SJSA1 (cell line): Measurements from ENCODE around the gene POLG2. TPM values are rescaled to one million over a fixed set of nuclear protein-coding genes. Genes with fewer than 3 reads are reported as not detected.
"Not testable (repeated sequence)": the region's sequence is repeated elsewhere in the genome, so short reads cannot be mapped to it uniquely, and the experiment has no call there.

Experiments used
- DNase-seq, 2 experiments: peaks; one replicate each; pipeline ENCODE4 v3.0.0-alpha.2; 2015 to 2020; ENCODE audit warnings: low spot score in 2 of 2, low read depth in 1 of 2
- H3K27ac ChIP-seq: fragments of 250-450 bp; sonication (Bioruptor Pico); 2 replicates; pipeline ENCODE4 v1.5.1; 2020; ENCODE audit warnings: mild to moderate bottlenecking, moderate library complexity
- H3K27me3 ChIP-seq: fragments of 250-450 bp; sonication (Bioruptor Pico); replicated peaks from 2 replicates; pipeline ENCODE4 v1.5.1; 2020; ENCODE audit warnings: mild to moderate bottlenecking, moderate library complexity
- H3K36me3 ChIP-seq: fragments of 250-450 bp; sonication (Bioruptor Pico); 2 replicates; pipeline ENCODE4 v1.5.1; 2020; ENCODE audit warnings: mild to moderate bottlenecking
- H3K4me1 ChIP-seq: fragments of 250-450 bp; sonication (Bioruptor Pico); replicated peaks from 2 replicates; pipeline ENCODE4 v1.6.1; 2021; ENCODE audit warnings: mild to moderate bottlenecking
- H3K4me3 ChIP-seq: fragments of 250-450 bp; sonication (Bioruptor Pico); 2 replicates; pipeline ENCODE4 v1.5.1; 2020; ENCODE audit warnings: mild to moderate bottlenecking
- H3K9me3 ChIP-seq: fragments of 250-450 bp; sonication (Bioruptor Pico); replicated peaks from 2 replicates; pipeline ENCODE4 v1.5.1; 2020; ENCODE audit warnings: mild to moderate bottlenecking
- total RNA-seq: library from RNA; depleted of rRNA; stranded (reverse); fragments of >200 nt; shearing (Covaris generic); gene quantifications from 2 replicates; pipeline ENCODE4 v1.2.3, GENCODE V29; 2014

The POLG2 gene
- total RNA-seq, 1 experiment from 2014 or later = 7.5 TPM

DNA sequence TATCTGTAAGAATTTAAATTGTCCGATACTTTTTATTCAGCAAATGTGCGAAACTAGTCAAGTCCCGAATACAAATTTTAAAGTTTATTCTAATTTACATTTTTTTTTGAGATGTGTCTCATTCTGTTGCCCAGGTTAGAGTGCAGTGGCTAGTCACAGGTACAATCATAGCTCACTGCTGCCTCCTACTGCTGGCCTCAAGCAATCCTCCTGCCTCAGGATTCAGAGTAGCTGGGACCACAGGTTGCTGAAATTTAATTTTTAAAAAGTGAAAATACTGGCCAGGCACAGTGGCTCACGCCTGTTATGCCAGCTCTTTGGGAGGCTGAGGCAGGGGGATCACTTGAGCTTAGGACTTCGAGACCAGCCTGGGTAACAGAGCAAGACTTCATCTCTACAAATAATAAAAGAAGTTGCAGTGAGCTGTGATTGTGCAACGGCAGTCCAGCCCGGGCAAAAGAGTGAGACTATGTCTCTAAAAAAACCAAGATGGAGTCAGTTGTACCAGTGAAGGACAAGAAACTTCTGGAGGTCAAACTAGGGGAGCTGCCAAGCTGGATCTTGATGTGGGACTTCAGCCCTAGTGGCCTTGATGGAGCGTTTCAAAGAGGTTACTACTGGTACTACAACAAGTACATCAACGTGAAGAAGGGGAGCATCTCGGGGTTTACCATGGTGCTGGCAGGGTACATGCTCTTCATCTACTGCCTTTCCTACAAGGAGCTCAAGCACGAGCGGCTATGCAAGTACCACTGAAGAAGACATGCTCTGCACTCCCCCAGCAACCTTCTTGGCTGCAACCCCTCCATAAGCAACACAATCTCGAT, 5.6 kb downstream of the POLG2 start:
- Histone ChIP-seq H3K27ac (no peak overlapping the region), H3K27me3 (no peaks in the 10 kb centered on the region), H3K9me3 (no peaks in the 10 kb centered on the region), H3K4me3 (no peak overlapping the region), H3K4me1 (peaks cover 7% of the 10 kb centered on the region; the same call in 1 of the 2 replicates), H3K36me3 (peaks cover 29% of the 10 kb centered on the region)
- DNase-seq = peak in 1 of 2 experiments; percentile 18

DNA sequence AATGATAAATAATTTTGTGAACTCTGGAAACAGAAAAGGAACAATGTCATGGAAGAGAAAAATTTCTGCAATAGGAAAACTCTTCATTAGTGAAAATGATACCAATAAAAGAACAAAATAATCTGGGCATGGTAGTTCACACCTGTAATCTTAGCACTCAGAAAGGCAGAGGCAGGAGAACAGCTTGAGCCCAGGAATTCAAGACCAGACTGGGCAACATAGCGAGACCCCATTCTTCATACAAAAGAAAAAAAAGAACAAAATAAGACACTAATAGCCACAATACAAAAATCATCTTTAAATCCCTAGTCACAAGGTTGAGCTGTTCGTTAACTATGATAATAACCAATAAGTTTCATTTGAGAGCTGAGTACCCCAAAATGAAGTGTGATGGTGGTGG, 8.6 kb downstream of the POLG2 start:
- Histone ChIP-seq H3K9me3 (no peaks in the 10 kb centered on the region), H3K4me3 (no peak overlapping the region), H3K27me3 (no peaks in the 10 kb centered on the region), H3K27ac (no peak overlapping the region), H3K36me3 (peaks cover 41% of the 10 kb centered on the region), H3K4me1 (no peaks in the 10 kb centered on the region)
- DNase-seq = no peak

DNA sequence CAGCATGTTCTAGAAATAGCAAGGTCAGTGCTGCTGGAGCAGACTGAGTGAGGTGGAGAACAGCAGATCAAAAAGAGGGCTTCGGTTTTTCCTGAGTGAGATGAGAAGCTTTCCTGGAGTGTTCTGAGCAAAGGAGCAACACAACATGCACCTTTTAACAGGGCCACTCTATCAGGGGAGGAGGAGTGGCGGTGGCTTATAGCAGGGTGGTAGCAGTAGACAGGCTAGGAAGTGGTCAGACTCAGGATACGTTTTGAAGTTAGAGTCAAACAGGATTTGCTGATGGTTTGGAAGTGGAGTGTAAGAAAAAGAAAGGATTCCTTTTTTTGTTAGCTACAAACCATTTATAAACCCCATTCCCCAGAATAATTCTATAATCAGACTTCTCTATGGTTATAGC, 12.5 kb downstream of the POLG2 start:
- Histone ChIP-seq H3K27me3 (no peaks in the 10 kb centered on the region), H3K27ac (no peak overlapping the region), H3K4me3 (no peak overlapping the region), H3K36me3 (peaks cover 32% of the 10 kb centered on the region), H3K4me1 (no peaks in the 10 kb centered on the region), H3K9me3 (no peaks in the 10 kb centered on the region)
- no peak for DNase-seq

DNA sequence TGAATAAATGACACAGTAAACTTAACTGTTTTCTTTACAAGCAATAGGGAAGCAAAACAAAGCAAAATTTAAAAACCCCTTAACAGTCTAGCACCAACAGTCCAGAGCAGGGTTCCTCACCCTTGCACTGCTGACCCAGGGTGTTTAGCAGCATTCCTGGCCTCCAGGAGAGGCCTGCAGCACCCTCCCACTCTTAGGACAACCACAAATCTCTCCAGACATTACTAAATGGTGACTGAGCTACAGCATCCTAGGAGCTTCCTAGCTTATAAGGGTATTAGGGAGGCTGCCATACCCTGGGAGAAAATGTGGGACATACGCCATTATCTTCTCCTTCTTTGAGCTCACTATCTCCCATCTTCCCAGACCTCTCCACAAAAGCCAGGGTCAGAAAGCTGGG, 15.9 kb downstream of the POLG2 start:
- Histone ChIP-seq H3K9me3 (no peaks in the 10 kb centered on the region), H3K27ac (no peak overlapping the region), H3K36me3 (peaks cover 39% of the 10 kb centered on the region), H3K4me3 (no peak overlapping the region), H3K4me1 (peaks cover 10% of the 10 kb centered on the region), H3K27me3 (no peaks in the 10 kb centered on the region)
- DNase-seq = no peak

DNA sequence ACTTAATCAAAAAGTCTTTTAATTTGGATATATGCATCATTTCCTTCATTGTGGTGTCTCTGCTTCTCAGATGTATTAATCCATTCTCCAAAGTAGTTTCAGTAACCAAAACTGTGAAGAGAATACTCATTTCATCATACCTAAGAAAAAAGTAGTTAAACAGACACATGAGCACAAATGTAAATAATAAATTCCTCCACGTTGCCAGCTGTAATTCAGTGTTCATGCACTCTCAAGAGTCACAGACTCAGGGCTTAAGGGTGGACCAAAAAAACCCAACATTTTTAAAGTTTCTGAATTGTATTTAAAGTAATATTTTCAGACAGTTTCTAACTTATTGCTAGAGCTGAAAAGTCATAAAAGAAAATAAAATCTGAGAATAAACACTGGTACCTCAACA, 19.0 kb downstream of the POLG2 start:
- peaks cover 10% of the 10 kb centered on the region for H3K4me1 ChIP-seq
- no peaks in the 10 kb centered on the region for H3K9me3 ChIP-seq
- peaks cover 21% of the 10 kb centered on the region for H3K36me3 ChIP-seq
- no peak overlapping the region for H3K4me3 ChIP-seq
- DNase-seq = peak in 1 of 2 experiments; percentile 7
- H3K27me3 ChIP-seq = no peaks in the 10 kb centered on the region
- H3K27ac ChIP-seq = no peak overlapping the region

DNA sequence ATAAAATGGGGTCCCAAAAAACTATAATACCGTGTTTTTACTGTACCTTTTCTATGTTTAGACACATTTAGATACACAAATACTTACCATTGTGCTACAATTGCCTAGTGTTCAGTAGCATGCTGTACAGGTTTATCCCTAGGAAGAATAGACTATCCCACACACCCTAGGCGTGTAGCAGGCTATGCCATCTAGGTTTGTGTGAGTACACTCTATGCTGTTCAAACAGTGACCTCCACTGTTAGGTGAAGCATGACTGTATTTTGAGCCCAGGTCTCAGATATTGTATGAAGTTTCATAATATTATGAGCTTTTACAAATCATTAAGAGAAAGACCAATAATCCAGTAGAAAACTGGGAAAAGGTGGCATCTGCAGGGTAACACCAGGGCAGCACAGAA, 24.3 kb downstream of the POLG2 start:
- Histone ChIP-seq H3K27me3 (no peaks in the 10 kb centered on the region), H3K27ac (no peak overlapping the region), H3K36me3 (no peaks in the 10 kb centered on the region), H3K4me3 (no peak overlapping the region), H3K9me3 (no peaks in the 10 kb centered on the region), H3K4me1 (no peaks in the 10 kb centered on the region)
- DNase-seq = no peak

DNA sequence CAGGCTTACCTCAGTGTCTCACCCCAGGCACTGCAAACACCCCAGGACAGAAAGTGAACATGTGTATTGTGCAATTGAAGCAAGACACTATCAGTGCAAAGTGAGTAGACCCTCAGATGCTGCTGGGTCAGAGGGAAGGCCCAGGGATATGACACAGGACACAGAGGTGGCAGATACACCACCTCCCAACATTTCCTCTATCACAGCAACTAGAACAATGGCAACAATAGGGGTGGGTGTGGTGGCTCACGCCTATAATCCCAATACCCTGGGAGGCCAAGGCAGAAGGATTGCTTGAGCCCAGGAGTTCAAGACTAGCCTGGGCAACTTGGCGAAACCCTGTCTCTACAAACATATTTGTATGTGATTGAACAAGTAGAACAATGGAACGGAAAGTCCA, 25.4 kb downstream of the POLG2 start:
- H3K9me3 ChIP-seq = 0 out of 2 replicates have a peak, but pooled peaks cover under 1% of the 10 kb centered on the region
- no peaks in the 10 kb centered on the region for H3K36me3 ChIP-seq
- H3K27ac ChIP-seq = no peak overlapping the region
- no peaks in the 10 kb centered on the region for H3K27me3 ChIP-seq
- no peak for DNase-seq
- no peak overlapping the region for H3K4me3 ChIP-seq
- peaks cover 1% of the 10 kb centered on the region for H3K4me1 ChIP-seq

DNA sequence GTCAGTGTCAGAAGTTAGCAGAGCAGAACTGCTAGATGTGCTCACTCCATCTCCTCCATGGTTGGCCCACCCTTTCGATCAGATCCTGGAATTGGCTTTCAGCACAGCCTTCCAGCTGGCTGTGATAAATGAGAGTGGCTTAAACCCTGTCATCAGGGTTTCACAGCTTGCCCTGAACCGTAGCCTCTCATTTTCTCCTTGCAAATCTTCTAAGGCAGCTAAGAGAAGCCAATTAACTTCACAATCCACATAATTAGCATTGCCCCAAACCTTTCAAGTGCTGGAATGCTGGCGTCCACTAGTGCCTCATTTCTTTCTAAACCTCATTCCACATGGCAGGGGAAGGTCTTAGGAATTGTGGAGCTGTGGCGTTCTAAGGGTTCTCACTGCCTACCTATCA, 26.2 kb downstream of the POLG2 start:
- peaks cover 8% of the 10 kb centered on the region for H3K4me1 ChIP-seq
- H3K36me3 ChIP-seq = no peaks in the 10 kb centered on the region
- H3K4me3 ChIP-seq = no peak overlapping the region
- H3K27ac ChIP-seq = no peak overlapping the region
- H3K9me3 ChIP-seq = 0 out of 2 replicates have a peak, but pooled peaks cover 5% of the 10 kb centered on the region
- H3K27me3 ChIP-seq = no peaks in the 10 kb centered on the region
- no peak for DNase-seq

DNA sequence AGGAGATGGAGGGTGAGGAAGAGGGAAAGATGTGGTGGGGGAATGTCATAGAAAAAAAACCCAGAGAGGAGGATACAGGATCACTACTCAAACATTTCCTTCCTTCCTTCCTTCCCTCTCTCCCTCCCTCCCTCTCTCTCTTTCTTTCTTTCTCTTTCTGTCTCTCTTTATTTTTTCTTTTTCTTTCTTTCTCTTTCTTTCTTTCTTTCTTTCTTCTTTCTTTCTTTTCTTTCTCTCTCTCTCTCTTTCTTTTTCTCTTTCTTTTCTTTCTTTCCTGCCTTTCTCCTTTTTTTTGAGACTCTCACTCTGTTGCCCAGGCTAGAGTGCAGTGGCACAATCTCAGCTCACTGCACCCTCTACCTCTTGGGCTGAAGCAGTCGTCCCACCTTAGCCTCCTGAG, 30.0 kb downstream of the POLG2 start:
- H3K36me3 ChIP-seq, H3K27ac ChIP-seq, H3K4me1 ChIP-seq, H3K4me3 ChIP-seq, H3K9me3 ChIP-seq, H3K27me3 ChIP-seq, DNase-seq: not testable (repeated sequence)

DNA sequence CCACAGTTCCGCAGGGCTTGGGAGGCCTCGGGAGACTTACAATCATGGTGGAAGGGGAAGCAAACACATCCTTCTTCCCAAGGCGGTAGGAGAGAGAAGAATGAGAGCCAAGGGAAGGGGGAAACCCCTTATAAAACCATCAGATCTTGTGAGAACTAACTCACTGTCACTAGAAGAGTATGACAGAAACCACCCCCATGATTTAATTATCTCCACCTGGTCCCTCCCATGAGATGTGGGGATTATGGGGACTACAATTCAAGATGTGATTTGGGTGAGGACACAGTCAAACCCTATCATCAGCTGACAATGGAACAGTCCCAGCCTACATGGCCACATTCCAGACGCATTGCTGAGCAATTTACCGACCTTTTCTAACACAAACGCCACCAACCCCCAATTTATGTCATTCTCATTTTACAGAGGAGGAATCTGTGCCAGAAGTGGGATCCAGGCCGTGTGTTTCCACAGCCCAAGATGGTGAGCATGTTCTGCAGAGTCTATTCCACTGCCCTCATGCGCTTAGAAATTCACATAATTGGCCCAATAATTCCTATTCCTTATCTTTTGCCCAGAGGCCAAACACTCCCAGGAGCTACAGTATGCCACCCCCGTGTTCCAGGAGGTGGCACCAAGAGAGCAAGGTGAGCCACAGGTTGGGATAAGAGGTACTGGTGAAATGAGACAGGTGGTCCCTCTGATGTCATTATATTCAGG, 30.7 kb downstream of the POLG2 start:
- peak in 1 of 2 experiments; percentile 18 for DNase-seq
- Histone ChIP-seq H3K9me3 (0 out of 2 replicates have a peak, but pooled peaks cover 5% of the 10 kb centered on the region), H3K36me3 (no peaks in the 10 kb centered on the region), H3K4me3 (no peak overlapping the region), H3K27ac (no peak overlapping the region), H3K4me1 (peaks cover 12% of the 10 kb centered on the region), H3K27me3 (no peaks in the 10 kb centered on the region)

DNA sequence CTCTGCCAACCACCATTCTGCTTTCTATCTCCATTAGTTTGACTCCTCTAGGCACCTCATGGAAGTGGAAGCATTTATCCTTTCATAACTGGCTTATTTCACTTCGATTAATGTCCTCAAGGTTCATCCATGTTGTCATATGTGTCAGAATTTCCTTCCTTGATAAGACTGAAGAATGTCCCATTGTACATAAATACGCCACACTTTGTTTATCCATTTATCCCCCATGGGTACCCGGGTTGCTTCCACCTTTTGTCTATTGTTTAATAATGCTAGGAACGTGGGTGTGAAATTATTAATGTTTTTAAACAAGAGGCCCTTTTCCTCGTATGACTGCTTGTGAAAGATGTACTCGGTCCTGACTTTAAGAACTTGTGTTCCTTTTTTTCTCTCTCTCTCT, 35.1 kb downstream of the POLG2 start:
- H3K27ac ChIP-seq = no peak overlapping the region
- H3K9me3 ChIP-seq = 0 out of 2 replicates have a peak, but pooled peaks cover 5% of the 10 kb centered on the region

DNA sequence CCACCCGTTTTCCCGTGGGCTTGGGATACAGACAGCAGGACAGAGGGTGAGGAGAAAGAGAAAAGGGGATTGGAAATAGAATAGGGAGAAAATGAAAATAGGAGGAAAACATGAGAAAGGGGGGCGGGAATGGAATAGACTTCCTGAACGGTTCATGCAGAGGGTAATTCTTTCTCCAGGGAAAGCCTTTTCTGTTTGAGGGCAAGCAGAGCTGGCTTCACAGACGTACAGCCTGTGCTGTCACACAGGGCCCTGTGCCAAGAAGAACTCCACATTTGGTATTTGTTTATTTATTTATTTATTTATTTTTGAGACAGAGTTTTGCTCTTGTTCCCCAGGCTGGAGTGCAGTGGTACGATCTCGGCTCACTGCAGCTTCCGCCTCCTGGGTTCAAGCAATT, 35.9 kb downstream of the POLG2 start:
- Histone ChIP-seq H3K9me3 (no peaks in the 10 kb centered on the region), H3K36me3 (no peaks in the 10 kb centered on the region), H3K27ac (no peak overlapping the region), H3K4me1 (peaks cover 33% of the 10 kb centered on the region), H3K27me3 (no peaks in the 10 kb centered on the region), H3K4me3 (no peak overlapping the region)
- DNase-seq = no peak

More for the DNA sequence above, 35.1 kb downstream of the POLG2 start:
- no peak for DNase-seq
- Histone ChIP-seq H3K36me3 (no peaks in the 10 kb centered on the region), H3K27me3 (no peaks in the 10 kb centered on the region), H3K4me3 (no peak overlapping the region), H3K4me1 (peaks cover 35% of the 10 kb centered on the region)

DNA sequence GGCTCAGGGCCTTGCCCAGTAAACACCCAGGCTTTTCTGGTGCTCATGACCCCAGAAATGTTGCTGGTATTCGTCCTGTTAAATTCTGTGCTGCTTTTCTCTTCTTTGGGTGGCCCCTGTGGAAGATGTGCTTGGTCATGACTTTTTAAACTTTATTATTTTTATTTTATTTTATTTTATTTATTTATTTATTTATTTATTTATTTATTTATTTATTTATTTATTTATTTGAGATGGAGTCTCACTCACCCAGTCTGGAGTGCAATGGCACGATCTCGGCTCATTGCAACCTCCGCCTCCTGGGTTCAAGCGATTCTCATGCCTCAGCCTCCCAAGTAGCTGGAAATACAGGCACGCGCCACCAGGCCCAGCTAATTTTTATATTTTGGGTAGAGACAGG, 37.0 kb downstream of the POLG2 start:
- not testable (repeated sequence) for H3K9me3 ChIP-seq, DNase-seq, H3K36me3 ChIP-seq, H3K27me3 ChIP-seq, H3K4me3 ChIP-seq
- Histone ChIP-seq H3K4me1 (peaks cover 31% of the 10 kb centered on the region), H3K27ac (peak overlapping the region; percentile 10; the same call in 1 of the 2 replicates)

DNA sequence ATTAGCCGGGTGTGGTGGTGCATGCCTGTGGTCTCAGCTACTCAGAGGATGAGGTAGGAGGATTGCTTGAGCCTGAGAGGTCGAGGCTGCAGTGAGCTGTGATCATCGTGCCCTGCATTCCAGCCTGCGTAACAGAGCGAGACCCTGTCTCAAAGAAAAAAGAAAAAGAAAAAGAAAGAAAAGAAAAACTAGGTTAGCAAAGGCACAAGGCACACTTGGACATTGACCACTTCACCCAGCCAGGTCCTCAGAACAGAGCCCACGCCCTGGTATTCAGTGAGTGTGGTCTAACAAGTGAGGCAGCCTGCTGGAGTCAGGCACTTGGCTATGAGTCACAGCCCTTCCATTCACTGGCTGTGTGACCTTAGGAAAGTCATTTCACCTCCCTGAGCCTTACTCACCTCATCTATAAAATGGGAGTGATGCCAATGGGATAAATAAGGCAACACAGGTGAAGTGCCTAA, 37.5 kb downstream of the POLG2 start:
- H3K9me3 ChIP-seq = no peaks in the 10 kb centered on the region
- DNase-seq = peak; percentile 67 to 78
- peak overlapping the region; percentile 10; the same call in 1 of the 2 replicates for H3K27ac ChIP-seq
- H3K27me3 ChIP-seq = no peaks in the 10 kb centered on the region
- H3K4me1 ChIP-seq = peaks cover 31% of the 10 kb centered on the region
- no peak overlapping the region for H3K4me3 ChIP-seq
- H3K36me3 ChIP-seq = no peaks in the 10 kb centered on the region
